Stomach (tissue), 4 donors: Measurements from ENCODE around the gene ZNF431.

Source experiments
- EP300 ChIP-seq: sonication (generic); formaldehyde crosslinking; IDR thresholded peaks from one replicate; pipeline ENCODE4 v1.6.1; 2017; ENCODE audit warnings: antibody characterized with exemption
- POLR2AphosphoS5 ChIP-seq, 3 donors: sonication (generic); formaldehyde crosslinking; IDR thresholded peaks; one replicate each; pipeline ENCODE4 v1.6.1; 2016; ENCODE audit warnings: antibody characterized with exemption in 3 of 3
- TF ChIP-seq, protein P1 (sequence below), 7 experiments: fragments of 450-650 bp in 4 of 7; fragments of 200-600 bp in 3 of 7; sonication (generic) in 3 of 7; IDR thresholded peaks; one replicate each; pipeline ENCODE4 v1.5.1; 2016 to 2019; ENCODE audit warnings: antibody characterized with exemption in 7 of 7, control low read depth in 2 of 7, mild to moderate bottlenecking in 1 of 7

DNA sequence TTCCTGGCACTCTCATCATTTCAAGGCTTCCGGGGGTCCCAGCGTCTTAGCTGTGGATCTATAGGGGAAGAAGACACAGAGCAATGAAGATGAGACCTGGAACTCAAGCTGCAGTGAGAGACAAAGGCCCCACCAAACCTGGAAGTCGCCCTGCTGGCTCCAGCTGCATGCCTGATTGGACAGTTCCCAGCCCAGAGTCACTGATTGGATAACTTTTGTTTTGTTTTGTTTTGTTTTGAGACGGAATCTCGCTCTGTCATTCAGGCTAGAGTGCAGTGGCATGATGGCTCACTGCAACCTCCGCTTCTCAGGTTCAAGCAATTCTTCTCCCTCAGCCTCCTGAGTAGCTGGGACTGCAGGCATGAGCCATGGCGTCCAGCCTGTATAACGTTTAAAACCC is 6.4 kb upstream of the ZNF431 start:
- no peak for TF ChIP-seq EP300
- TF ChIP-seq, protein P1, sequence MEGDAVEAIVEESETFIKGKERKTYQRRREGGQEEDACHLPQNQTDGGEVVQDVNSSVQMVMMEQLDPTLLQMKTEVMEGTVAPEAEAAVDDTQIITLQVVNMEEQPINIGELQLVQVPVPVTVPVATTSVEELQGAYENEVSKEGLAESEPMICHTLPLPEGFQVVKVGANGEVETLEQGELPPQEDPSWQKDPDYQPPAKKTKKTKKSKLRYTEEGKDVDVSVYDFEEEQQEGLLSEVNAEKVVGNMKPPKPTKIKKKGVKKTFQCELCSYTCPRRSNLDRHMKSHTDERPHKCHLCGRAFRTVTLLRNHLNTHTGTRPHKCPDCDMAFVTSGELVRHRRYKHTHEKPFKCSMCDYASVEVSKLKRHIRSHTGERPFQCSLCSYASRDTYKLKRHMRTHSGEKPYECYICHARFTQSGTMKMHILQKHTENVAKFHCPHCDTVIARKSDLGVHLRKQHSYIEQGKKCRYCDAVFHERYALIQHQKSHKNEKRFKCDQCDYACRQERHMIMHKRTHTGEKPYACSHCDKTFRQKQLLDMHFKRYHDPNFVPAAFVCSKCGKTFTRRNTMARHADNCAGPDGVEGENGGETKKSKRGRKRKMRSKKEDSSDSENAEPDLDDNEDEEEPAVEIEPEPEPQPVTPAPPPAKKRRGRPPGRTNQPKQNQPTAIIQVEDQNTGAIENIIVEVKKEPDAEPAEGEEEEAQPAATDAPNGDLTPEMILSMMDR (IDR thresholded peaks at IDR 0.05), result no peak
- TF ChIP-seq POLR2AphosphoS5 (IDR thresholded peaks at IDR 0.05), result no peak
